Measurements from ENCODE around the gene BANP.

The BANP gene

DNA sequence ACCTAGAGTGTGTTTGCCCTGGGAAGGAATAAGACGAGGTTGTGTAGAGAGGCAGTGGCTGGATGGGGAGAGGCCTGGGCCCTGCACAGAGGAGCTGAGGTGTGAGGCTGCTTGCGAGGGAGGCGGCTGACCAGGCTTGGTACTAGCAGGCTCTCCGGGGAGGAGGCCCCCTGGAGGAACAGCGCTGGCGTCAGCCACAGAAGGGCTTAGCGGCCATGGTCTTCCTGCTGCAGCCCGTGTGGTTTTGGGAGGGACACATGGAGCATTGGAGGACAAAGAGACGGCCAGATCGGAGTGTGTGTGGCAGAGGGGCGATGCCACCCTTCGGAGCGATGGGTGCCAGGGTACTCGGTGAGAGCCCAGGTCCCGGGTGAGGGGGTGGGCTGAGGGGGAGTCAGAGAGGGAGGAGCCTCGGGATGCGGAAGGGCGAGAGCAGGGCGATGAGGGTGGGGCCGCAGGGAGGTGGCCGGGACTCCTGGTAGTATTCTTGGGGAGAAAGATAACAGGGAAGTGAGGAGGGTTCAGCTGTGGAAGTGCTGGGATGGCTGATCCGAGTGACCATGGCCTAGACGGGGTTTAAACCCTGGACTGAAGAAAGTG is 8.3 kb downstream of the BANP start:
- no peak overlapping the region for H3K4me3 ChIP-seq (ENCODE audit: control insufficient read depth, low read depth, low read length)
- no peak for DNase-seq (ENCODE audit: low read depth)
- TF ChIP-seq, protein P1, sequence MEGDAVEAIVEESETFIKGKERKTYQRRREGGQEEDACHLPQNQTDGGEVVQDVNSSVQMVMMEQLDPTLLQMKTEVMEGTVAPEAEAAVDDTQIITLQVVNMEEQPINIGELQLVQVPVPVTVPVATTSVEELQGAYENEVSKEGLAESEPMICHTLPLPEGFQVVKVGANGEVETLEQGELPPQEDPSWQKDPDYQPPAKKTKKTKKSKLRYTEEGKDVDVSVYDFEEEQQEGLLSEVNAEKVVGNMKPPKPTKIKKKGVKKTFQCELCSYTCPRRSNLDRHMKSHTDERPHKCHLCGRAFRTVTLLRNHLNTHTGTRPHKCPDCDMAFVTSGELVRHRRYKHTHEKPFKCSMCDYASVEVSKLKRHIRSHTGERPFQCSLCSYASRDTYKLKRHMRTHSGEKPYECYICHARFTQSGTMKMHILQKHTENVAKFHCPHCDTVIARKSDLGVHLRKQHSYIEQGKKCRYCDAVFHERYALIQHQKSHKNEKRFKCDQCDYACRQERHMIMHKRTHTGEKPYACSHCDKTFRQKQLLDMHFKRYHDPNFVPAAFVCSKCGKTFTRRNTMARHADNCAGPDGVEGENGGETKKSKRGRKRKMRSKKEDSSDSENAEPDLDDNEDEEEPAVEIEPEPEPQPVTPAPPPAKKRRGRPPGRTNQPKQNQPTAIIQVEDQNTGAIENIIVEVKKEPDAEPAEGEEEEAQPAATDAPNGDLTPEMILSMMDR (conservative IDR thresholded peaks at IDR 0.05; ENCODE audit: control insufficient read depth, insufficient read depth, low read depth, low read length): no peak

DNA sequence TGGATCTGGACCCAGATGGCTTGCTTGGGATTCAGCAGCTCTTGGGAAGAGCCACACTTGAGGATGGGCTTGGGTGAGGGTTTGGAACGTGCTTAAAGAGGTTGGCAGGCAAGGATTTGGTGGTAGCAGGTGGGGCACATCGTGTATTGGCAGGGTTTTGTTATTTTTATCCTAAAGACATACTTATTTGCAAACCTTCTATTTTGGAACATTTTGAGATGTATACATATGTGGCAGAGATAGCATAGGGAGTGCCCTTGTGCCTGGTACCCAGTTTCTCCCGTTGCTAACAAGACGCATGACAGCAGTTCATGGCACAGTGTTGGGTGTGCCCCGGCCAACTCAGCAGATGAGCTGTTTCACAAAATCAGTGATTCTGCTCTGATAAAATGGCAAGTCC is 9.1 kb downstream of the BANP start:
- no peak overlapping the region for H3K4me3 ChIP-seq (ENCODE audit: control insufficient read depth, low read depth, low read length)
- TF ChIP-seq, protein P1 (conservative IDR thresholded peaks at IDR 0.05; ENCODE audit: control insufficient read depth, insufficient read depth, low read depth, low read length): no peak

GRCh38 chr16:87960852-87961251 is 9.6 kb downstream of the BANP start:
- TF ChIP-seq, protein P1 (conservative IDR thresholded peaks at IDR 0.05; ENCODE audit: control insufficient read depth, insufficient read depth, low read depth, low read length): no peak
- no peak overlapping the region for H3K4me3 ChIP-seq (ENCODE audit: control insufficient read depth, low read depth, low read length)

More for the DNA sequence above, 9.1 kb downstream of the BANP start:
- no peak for DNase-seq (ENCODE audit: low read depth)

GRCh38 chr16:87961623-87962022 is 10.4 kb downstream of the BANP start:
- no peak overlapping the region for H3K4me3 ChIP-seq (ENCODE audit: control insufficient read depth, low read depth, low read length)
- DNase-seq (ENCODE audit: low read depth): no peak
- TF ChIP-seq, protein P1 (conservative IDR thresholded peaks at IDR 0.05; ENCODE audit: control insufficient read depth, insufficient read depth, low read depth, low read length): no peak

More at GRCh38 chr16:87960852-87961251, 9.6 kb downstream of the BANP start:
- no peak for DNase-seq (ENCODE audit: low read depth)

DNA sequence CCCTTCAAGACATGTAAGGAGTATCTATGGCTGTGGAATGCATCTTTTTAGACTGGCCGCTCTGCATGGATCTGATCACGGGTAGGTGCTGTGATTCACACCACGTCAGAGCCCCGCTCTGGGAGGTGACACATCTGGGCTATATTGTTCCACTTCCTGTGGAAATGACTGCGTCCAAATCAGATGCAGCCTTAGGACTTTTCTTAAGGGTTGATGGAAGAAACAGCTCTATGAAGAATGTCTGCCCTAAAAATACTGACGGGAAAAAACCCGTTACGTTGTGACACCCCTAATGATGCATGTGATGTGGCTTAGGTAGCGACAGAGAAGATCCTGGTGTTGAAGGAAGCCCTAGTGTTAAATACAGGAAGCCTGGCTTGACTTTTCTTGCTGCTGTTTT is 12.2 kb downstream of the BANP start:
- no peak overlapping the region for H3K4me3 ChIP-seq (ENCODE audit: control insufficient read depth, low read depth, low read length)

DNA sequence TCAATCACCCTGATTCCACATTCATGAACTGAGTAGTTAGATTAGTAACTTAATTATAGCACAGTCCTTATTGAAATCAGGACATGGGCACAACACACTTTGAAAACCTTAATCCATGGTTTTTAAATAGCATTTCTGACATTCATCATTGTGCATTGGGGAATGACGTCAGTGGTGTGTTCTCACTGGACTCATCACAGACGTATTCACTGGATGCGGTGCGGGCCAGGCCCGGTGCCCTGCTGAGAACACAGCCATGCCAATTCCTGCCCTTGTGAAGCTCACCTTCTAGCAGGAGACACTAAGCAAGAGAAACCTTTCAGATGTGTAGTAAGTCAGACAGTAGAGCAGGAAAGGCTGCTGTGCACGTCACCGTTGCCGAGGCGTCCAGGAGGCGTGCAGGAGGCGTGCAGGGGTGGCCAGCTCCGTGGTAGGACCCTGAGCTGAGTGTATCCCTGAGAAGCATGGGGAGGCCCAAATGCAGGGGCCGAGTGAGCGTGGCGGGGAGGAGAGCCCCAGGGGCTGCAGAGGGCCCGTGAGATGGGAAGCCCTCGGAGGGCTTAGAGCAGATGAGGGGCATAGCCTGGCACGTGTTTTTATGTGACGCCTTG is 12.9 kb downstream of the BANP start:
- TF ChIP-seq, protein P1 (conservative IDR thresholded peaks at IDR 0.05; ENCODE audit: control insufficient read depth, insufficient read depth, low read depth, low read length): no peak
- no peak overlapping the region for H3K4me3 ChIP-seq (ENCODE audit: control insufficient read depth, low read depth, low read length)
- DNase-seq (ENCODE audit: low read depth): peak; percentile 46

More for the DNA sequence above, 12.2 kb downstream of the BANP start:
- peak; percentile 89 for DNase-seq (ENCODE audit: low read depth)
- TF ChIP-seq, protein P1 (conservative IDR thresholded peaks at IDR 0.05; ENCODE audit: control insufficient read depth, insufficient read depth, low read depth, low read length): no peak

Data from fibroblast of mammary gland (primary cell).